Measurements from ENCODE around the gene MMRN1.
A peak's percentile ranks its signal among the peaks of the same experiment; 100 is the strongest.

MMRN1 gene

DNA sequence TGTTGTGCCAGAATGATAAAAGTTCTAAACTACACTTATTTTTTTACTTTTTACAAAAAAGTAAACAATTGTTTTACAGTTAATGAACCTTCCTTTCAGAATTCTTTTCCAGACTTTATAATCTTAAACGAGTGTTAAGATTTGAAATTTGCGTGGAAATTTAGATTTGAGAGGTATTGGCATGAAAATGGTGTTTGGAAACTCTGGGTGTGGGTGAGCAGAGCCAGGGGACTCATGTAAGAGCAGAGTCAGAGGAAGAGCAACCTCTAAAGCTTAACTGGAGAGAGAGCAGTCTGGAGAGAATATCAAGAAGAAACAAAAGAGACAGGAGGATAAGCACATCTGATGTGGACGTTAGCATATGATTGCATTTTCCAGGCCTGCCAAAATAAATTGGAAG is 48.2 kb downstream of the MMRN1 start:
- ChIA-PET CTCF (no interaction called here), POLR2A (no interaction called here)
- no peak overlapping the region for H3K27ac ChIP-seq (ENCODE audit: extremely low read depth, low read depth, low read length)
- no peaks in the 10 kb centered on the region for H3K36me3 ChIP-seq (ENCODE audit: control insufficient read depth in 2 of 2, insufficient read depth in 1 of 2, low read length in 2 of 2)
- no peaks in the 10 kb centered on the region for H3K9me3 ChIP-seq (ENCODE audit: control insufficient read depth, insufficient read depth, low read depth, low read length)
- H3K4me1 ChIP-seq (ENCODE audit: control insufficient read depth, insufficient read depth, low read length) = no peaks in the 10 kb centered on the region
- no peak overlapping the region for H3K4me3 ChIP-seq (ENCODE audit: low read depth, low read length)
- TF ChIP-seq ZFP37 (tag by site-specific recombination; IDR thresholded peaks at IDR 0.05) (no peak), ZNF48 (tag by site-specific recombination; IDR thresholded peaks at IDR 0.05) (no peak), YY2 (tag by site-specific recombination; IDR thresholded peaks at IDR 0.05) (no peak), ZNF2 (tag by site-specific recombination; IDR thresholded peaks at IDR 0.05) (no peak), ZNF112 (tag by site-specific recombination; IDR thresholded peaks at IDR 0.05) (no peak), ZNF350 (tag by site-specific recombination; IDR thresholded peaks at IDR 0.05) (no peak), HOXD13 (CRISPR knock-in tag; IDR thresholded peaks at IDR 0.05; ENCODE audit: borderline replicate concordance) (no peak), ZNF654 (tag by site-specific recombination; IDR thresholded peaks at IDR 0.05; ENCODE audit: low read depth) (no peak), ZFP41 (tag by site-specific recombination; IDR thresholded peaks at IDR 0.05; ENCODE audit: borderline replicate concordance) (no peak), ZNF184 (tag by site-specific recombination; IDR thresholded peaks at IDR 0.05) (no peak), ZEB2 (tag by site-specific recombination; IDR thresholded peaks at IDR 0.05) (no peak), ZFP3 (tag by site-specific recombination; IDR thresholded peaks at IDR 0.05; ENCODE audit: low read depth) (no peak), KLF9 (tag by site-specific recombination; IDR thresholded peaks at IDR 0.05; ENCODE audit: low read depth) (no peak), SETDB1 (IDR thresholded peaks at IDR 0.05; ENCODE audit: insufficient read length, low read length) (no peak)
- TF ChIP-seq, protein P1, sequence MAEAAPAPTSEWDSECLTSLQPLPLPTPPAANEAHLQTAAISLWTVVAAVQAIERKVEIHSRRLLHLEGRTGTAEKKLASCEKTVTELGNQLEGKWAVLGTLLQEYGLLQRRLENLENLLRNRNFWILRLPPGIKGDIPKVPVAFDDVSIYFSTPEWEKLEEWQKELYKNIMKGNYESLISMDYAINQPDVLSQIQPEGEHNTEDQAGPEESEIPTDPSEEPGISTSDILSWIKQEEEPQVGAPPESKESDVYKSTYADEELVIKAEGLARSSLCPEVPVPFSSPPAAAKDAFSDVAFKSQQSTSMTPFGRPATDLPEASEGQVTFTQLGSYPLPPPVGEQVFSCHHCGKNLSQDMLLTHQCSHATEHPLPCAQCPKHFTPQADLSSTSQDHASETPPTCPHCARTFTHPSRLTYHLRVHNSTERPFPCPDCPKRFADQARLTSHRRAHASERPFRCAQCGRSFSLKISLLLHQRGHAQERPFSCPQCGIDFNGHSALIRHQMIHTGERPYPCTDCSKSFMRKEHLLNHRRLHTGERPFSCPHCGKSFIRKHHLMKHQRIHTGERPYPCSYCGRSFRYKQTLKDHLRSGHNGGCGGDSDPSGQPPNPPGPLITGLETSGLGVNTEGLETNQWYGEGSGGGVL (tag by site-specific recombination; IDR thresholded peaks at IDR 0.05) = no peak
- TF ChIP-seq, protein P2, sequence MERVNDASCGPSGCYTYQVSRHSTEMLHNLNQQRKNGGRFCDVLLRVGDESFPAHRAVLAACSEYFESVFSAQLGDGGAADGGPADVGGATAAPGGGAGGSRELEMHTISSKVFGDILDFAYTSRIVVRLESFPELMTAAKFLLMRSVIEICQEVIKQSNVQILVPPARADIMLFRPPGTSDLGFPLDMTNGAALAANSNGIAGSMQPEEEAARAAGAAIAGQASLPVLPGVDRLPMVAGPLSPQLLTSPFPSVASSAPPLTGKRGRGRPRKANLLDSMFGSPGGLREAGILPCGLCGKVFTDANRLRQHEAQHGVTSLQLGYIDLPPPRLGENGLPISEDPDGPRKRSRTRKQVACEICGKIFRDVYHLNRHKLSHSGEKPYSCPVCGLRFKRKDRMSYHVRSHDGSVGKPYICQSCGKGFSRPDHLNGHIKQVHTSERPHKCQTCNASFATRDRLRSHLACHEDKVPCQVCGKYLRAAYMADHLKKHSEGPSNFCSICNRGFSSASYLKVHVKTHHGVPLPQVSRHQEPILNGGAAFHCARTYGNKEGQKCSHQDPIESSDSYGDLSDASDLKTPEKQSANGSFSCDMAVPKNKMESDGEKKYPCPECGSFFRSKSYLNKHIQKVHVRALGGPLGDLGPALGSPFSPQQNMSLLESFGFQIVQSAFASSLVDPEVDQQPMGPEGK (tag by site-specific recombination; IDR thresholded peaks at IDR 0.05) = no peak

DNA sequence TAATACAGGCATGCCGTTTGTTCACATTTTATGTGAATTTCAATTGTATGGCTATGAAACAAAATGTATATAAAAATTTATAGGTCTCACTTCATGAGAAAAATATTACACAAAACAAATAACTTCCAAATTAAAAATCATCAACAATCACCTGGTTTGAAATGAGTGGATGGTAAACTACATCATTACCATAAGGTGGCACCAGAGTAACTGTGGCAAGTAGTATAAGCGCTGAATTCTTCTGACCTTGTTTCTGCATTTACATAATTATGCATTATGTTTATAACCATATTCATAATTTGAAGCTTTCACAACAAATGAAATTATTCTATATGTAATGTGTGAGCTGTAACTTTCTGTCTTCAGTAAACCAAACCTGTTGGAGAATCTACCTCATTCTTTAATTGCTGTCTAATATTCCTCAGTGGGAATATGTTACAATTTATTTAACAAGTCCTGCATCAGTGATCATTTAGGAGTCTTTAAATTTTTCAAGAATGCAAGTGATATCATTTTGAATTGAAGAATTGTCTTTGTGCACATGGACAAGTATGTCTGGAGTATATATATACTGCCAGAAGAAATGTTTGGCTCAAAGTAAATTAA is 55.2 kb downstream of the MMRN1 start:
- Histone ChIP-seq H3K4me3 (ENCODE audit: low read depth, low read length) (no peak overlapping the region), H3K27ac (ENCODE audit: extremely low read depth, low read depth, low read length) (no peak overlapping the region)
- CTCF ChIA-PET = interaction anchor here (0.6 to 1.0 kb wide), 3 partner anchors 10 to 342 kb away, joined by 3 read pairs; no protein-coding TSS in a partner anchor

More for the DNA sequence above, 55.2 kb downstream of the MMRN1 start:
- TF ChIP-seq, protein P3, sequence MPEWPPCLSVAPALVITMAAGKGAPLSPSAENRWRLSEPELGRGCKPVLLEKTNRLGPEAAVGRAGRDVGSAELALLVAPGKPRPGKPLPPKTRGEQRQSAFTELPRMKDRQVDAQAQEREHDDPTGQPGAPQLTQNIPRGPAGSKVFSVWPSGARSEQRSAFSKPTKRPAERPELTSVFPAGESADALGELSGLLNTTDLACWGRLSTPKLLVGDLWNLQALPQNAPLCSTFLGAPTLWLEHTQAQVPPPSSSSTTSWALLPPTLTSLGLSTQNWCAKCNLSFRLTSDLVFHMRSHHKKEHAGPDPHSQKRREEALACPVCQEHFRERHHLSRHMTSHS (tag by site-specific recombination; IDR thresholded peaks at IDR 0.05) = no peak
- TF ChIP-seq ZNF416 (tag by site-specific recombination; IDR thresholded peaks at IDR 0.05) (no peak), ZNF214 (tag by site-specific recombination; IDR thresholded peaks at IDR 0.05; ENCODE audit: borderline replicate concordance) (no peak), ZNF654 (tag by site-specific recombination; IDR thresholded peaks at IDR 0.05; ENCODE audit: low read depth) (peak; percentile 54)
- TF ChIP-seq, protein P4, sequence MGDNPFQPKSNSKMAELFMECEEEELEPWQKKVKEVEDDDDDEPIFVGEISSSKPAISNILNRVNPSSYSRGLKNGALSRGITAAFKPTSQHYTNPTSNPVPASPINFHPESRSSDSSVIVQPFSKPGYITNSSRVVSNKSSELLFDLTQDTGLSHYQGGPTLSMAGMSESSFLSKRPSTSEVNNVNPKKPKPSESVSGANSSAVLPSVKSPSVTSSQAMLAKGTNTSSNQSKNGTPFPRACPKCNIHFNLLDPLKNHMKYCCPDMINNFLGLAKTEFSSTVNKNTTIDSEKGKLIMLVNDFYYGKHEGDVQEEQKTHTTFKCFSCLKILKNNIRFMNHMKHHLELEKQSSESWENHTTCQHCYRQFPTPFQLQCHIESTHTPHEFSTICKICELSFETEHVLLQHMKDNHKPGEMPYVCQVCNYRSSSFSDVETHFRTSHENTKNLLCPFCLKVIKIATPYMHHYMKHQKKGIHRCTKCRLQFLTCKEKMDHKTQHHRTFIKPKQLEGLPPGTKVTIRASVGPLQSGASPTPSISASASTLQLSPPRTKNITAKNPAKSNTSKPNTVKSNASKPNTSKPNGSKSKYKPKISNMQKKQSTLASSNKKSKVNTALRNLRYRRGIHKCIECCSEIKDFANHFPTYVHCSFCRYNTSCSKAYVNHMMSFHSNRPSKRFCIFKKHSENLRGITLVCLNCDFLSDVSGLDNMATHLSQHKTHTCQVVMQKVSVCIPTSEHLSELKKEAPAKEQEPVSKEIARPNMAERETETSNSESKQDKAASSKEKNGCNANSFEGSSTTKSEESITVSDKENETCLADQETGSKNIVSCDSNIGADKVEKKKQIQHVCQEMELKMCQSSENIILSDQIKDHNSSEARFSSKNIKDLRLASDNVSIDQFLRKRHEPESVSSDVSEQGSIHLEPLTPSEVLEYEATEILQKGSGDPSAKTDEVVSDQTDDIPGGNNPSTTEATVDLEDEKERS (tag by site-specific recombination; IDR thresholded peaks at IDR 0.05) = no peak
- POLR2A ChIA-PET = no interaction called here
- H3K4me1 ChIP-seq (ENCODE audit: control insufficient read depth, insufficient read depth, low read length) = no peaks in the 10 kb centered on the region
- H3K36me3 ChIP-seq (ENCODE audit: control insufficient read depth in 2 of 2, insufficient read depth in 1 of 2, low read length in 2 of 2) = no peaks in the 10 kb centered on the region
- H3K9me3 ChIP-seq (ENCODE audit: control insufficient read depth, insufficient read depth, low read depth, low read length) = no peaks in the 10 kb centered on the region
